GM19395 (cell line): ENCODE results near the gene ACER2.
"Not testable (repeated sequence)": the region's sequence is repeated elsewhere in the genome, so short reads cannot be mapped to it uniquely, and the experiment has no call there.

Experiments used
- ATAC-seq: cut with Tn5 transposase; IDR thresholded peaks from one replicate; pipeline ENCODE4 v1.9.1; 2021; ENCODE audit warnings: mild to moderate bottlenecking, moderate library complexity; ENCODE audit not compliant: unreplicated experiment

The ACER2 gene

DNA sequence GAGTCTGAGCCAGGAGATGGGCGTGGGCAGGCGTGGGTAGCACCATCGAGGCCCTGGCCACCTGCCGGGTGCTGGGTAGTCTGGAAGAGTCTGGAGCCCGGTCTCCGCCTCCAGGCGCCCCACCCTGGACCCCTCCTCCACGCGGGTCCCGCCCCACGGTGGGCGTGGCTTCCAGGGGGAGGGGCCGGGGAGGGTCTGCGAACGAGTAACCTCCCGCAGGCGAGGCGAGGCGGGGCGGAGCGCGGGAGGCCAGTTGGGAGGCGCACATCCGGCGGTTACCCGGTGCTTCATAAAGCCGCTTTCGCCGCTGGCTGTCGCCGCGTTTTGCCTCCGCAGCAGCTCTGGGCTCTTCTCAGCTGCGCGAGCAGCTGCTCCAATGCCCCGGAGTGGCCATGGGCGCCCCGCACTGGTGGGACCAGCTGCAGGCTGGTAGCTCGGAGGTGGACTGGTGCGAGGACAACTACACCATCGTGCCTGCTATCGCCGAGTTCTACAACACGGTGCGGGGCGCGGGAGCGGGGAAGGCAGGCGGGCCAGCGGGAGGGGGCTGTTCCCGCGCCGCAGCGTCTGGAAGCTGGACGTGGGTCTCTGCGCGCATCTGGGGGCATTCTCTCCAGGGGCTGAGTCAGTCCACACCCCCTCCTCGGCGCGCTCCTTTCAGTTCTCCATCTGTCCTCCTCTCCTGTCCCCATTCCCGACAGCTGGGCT lies at the start of gene ACER2:
Gene ACER2, plus strand, starts transcription at position 317 of the 708 bp plus-strand sequence. Its CDS starts 76 bp downstream, at position 393.
- peak; percentile 91 for ATAC-seq

DNA sequence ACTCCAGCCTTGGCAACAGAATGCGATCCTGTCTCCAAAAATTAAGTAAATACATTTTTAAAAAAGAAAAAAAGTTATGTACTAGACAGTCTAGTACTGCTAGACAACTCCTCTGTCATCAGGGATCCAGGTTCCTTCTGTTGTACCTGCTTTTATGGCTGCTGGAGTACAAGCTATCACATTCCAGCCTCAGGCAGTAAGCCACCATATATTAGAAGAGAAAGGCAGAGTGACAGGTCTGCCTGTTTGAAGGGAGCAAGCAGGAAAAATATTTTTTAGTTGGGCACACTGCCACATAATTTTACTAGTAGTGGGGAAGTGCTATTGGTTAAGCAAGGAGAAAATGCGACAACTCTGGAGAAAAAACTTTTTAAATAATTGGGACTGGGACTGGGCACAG lies 39.7 kb upstream of the ACER2 start:
- no peak for ATAC-seq

DNA sequence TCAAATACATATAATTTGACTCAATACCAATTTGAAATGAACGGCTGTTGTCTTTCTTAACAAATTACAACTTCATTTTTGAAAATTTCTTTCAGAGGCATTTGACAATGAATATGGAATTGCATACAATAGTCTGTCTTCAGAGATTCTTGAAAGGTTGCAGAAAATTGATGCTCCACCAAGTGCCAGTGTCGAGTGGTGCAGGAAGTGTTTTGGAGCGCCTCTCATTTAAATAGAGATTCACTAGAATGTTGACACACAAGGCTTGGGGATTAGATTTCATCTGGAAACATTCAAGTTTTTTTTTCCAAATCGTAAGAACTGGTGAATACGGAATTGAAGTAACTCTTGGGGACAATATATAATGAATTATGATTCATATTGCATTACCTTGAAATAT lies 36.9 kb upstream of the ACER2 start:
- no peak for ATAC-seq

DNA sequence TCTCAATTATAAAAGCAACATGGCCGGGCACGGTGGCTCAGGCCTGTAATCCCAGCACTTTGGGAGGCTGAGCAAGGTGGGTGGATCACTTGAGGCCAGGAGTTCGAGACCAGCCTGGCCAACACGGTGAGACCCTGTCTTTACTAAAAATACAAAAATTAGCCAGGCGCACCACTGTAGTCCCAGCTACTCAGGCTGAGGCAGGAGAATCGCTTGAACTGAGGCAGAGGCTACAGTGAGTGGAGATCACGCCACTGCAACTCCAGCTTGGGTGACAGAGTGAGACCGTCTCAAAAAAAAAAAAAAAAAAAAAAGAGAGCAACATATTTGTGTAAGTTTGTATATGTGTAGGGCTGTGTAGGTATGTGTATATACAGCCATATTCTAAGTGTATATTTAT lies 36.2 kb upstream of the ACER2 start:
- no peak for ATAC-seq

DNA sequence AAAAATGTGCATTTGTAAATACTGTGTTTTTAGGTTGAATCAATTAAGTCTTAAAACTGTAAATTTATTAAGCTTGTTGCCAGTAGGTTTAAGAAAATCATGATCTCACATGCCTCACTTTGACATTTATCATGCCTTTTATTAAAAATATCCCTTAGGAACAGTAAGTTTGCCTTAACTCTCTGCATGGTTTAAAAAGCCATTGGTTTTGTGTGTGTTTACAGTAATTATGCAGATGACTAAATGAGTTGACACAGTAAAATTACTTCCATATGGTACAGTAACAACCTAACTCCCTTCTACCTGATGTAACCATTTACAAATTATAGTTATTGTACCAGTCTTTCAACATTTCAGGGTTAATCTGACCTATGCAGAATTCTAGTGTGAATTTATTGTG lies 35.3 kb upstream of the ACER2 start:
- no peak for ATAC-seq

DNA sequence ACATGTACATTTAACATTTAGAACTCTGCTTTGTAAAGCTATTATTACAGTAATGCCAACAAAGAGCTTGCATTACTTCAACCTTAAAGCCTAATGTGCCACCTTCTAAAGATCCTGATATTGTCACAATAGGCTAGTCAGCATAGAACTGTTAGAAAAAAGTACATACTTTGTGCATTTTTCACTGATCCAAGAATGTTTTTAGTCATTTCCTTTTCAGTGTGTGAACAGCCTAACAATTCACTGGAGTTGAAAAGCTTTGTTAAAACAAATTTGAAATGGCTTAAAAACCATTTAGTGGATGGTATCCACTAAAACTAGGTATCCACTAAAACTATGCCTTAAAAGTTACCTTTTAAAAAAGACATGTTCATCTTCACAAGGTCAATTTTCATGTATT lies 33.3 kb upstream of the ACER2 start:
- no peak for ATAC-seq

DNA sequence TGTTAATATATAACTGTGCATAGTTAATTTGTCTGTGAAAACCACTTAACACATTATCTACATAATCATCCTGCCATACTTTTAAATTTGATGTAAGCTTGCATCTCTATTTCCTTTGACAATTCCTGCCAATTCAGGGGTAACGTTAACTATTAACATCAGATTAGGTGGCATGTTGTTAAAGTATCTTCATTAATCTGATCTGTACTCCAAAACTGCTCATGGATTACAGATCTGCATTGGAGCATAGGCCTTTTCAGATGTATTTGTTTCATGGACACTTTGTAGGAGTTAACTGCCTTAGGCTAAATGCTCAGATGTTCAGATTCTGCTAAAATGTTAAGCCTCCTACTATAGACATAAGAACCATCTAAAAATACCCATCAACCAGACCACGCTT lies 31.9 kb upstream of the ACER2 start:
- ATAC-seq: no peak

DNA sequence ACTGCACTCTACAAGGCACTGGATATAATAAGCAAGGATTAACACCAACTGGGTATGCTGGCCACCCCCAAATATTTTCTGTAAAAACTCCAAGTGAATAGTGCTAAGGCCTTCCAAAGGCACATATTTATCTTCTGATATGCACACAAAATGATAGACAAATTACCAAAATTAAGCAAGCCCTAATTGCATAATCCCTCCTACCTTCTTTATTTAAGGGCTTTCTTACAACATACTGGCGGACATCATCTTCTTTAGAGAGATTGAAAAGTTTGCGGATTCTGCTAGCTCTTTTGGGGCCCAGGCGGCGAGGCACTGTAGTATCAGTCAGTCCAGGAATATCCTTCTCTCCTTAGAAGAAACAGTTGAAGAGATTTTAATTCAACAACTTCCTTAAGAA lies 30.6 kb upstream of the ACER2 start:
- no peak for ATAC-seq

DNA sequence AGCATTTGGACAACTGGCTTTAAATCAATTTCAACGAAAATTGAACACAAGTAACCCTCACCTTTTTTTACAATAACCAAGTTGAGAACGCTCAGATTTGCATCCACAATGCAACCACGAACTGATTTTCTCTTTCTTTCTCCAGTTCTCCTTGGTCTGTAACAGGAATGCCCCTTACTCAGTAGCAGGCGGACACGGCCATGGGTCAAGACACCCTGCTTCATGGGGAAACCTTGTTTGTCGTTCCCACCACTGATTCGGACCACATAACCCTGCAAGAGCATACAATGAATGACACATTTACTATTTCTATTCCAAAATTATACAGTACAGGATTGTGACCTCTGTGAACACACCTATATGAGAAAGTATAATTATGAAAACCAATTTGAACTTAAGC lies 30.2 kb upstream of the ACER2 start:
- ATAC-seq: no peak

DNA sequence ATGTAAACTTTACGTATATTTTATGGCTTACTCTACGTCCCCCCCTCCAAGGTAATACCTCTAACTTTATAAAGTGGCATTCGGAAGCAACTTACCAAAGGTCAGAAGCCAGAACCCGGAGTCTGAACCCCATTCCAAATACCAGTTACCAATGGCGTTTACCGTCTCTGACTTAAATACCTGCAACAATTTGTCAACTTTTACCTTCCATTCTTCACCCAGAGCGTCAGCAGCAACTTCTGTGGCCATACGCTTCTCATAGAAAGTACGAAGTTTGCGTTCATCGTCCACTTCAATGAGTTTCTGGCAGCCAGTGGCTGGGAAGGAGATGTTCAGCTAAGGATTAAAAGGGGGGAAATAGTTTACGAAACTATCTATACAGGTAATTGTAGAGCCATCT lies 29.5 kb upstream of the ACER2 start:
- ATAC-seq: no peak

DNA sequence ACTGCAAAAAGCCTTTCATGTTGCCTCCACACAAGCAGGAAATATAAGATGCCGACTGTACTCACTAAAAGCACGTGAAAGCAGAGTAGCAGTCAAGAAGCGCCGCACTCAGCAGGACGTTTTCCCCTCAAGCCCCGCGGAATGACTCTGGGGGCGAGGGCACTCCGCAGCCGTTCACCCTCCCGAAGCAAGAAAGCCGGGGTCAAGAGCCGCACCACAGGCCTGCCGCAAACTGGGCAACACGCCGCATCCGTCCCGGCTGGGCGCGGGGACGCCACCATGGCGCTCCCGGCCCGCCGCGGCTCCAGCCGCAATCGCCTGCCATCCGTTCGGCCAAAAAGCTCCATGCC lies 29.1 kb upstream of the ACER2 start:
- peak; percentile 46 for ATAC-seq

DNA sequence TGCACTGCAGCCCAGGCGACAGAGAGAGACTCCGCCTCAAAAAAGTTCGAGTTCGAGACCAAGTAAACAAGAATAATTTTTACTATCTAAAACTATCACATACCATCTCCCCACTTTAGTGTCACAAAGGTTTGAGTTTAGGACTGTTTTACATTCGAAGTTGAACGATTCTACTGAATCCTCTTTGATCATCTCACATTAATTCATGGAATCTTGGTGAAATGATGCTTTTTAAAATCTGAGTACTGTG lies 28.1 kb upstream of the ACER2 start:
- no peak for ATAC-seq

DNA sequence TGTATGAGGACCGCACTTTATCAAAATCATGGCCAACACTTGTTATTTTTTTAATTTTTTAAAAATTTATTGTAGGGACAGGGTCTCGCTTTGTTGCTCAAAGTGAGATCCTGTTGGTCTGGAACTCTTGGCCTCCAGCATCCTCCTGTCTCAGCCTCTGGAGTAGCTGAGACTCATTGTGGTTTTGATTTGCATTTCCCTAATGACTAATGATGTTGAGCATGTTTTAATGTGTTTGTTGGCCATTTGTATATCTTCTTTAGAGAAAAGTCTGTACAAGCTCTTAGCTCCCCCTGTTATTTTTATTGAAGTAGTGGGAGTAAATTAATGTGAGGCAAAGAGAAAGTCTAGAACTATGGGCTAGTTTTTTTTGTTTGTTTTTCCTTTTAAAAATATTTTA lies 27.2 kb upstream of the ACER2 start:
- no peak for ATAC-seq

DNA sequence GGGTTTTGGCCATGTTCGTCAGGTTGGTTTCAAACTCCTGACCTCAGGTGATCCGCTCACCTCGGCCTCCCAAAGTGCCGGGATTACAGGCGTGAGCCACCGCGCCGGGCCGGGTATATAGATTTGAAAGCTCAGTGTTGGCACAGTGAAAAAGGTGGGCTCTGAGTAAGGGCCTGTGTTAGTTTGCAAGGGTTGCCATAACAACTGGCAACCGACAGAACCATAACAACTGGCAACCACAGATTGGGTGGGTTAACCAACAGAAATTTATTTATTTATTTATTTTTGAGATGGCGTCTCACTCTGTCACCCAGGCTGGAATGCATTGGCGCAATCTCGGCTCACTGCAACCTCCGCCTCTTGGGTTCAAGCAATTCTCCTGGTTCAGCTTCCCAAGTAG lies 23.6 kb upstream of the ACER2 start:
- ATAC-seq: not testable (repeated sequence)

DNA sequence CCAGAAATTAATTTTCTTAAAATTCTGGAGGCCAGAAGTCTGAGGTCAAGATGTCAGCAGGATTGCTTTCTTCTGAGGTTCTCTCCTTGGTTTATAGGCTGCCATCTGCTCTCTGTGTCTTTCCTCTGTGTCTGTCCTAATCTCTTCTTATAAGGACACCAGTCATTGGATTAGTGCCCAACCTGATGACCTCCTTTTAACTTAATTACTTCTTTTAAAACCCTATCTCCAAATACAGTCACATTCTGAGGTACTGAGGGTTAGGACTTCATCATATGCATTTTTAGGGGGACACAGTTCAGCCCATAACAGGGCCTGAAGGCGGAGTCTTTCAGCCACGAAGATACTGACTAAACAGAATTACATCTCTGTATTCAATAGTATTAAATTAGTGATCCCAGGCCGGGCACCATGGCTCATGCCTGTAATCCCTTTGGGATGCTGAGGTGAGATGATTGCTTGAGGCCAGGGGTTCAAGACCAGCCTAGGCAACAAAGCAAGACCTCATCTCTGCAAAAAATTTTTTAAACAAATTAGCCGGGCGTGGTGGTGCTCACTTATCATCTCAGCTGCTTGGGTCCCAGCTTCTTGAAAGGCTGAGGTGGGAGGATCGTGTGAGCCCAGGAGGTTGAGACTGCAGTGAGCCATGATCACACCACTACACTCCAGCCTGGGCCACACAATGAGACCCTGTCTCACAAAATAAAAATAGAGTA lies 22.9 kb upstream of the ACER2 start:
- no peak for ATAC-seq

DNA sequence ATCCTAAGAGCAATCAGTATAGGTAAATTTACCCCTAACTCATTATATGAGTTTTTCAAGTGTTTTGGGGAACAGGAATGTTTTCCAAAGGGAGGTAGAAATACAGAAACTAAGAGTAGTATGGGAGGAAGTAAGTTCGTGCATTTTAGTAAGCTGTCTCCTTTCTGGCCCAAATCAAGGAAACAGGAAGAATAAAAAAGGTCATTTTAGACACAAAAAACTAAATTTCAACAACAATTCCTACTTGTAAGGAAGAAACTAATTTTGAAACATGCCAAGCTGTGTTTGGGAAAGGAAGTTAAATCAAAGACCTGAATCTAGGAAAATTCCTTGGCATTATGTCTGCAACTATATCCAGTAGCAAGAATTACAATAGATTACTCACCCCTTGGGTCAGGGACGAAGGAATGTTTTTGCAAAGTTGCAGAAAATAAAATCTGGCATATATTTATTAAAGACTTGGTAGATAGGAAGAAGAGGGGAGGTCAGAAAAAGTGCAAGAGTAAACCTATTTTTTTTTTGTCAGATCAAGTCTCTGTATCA lies 22.2 kb upstream of the ACER2 start:
- ATAC-seq: no peak

DNA sequence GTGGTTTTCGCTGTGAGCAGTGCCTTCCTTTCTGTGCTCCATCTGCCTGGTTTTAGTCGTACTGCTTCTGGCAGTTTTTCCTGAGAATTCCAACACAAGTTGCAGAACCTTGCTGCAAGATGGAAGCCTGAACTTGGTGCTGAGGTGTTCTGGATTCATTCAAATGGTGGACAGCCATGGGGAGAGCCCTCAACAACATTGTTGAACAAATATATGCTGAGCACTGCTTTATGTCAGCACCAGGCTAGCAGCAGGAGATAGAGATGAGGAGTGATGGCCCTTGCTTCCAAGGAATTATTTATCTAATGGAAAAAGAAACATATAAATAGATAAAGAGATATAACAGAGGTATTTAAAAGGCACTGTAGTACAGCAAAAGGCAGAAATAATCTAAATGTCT lies 21.5 kb upstream of the ACER2 start:
- ATAC-seq: no peak

DNA sequence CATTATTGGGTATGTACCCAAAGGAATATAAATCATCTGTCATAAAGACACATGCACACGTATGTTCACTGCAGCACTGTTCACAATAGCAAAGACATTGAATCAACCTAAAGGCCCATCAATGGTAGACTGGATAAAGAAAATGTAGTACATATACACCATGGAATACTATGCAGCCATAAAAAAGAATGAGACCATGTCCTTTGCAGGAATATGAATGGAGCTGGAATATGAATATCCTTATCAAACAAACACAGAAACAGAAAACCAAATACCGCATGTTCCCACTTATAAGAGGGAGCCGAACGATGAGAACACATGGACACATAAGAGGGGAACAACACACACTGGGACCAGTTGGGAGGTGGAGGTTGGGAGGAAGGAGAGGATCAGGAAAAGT lies 19.3 kb upstream of the ACER2 start:
- not testable (repeated sequence) for ATAC-seq

DNA sequence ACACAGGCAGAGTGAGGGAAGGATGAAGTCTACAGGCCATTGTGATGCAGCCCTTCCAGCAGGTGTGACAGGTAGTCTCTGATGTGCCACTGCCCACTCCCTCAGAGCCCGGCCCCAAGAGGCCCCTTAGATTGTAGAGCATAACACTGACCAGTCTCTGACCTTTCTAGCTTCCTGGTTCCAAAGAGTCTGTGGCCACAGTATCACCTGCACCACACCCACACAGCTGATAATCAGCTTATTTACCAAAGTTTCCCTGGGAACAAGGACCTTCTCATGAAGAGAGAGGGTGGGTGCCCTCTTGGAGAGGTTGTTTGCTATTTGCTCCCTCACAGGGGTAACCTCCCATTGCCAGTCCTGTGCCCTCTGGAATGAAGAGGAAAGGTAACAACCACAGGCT lies 11.0 kb upstream of the ACER2 start:
- ATAC-seq: no peak

DNA sequence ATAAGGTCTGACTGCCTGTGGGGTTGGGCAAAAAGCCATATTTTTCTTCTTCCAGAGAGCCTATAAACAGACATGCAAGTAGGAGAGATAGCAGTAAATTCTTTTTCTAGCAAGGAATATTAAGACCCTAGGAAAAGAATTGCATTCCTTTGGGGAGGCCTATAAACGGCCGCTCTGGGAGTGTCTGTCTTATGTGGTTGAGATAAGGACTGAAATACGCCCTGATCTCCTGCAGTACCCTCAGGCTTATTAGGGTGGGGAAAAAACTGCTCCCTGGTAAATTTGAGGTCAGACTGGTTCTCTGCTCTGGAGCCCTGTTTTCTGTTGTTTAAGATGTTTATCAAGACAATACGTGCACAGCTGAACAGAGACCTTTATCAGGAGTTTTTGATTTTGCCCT lies 5.6 kb upstream of the ACER2 start:
- not testable (repeated sequence) for ATAC-seq

DNA sequence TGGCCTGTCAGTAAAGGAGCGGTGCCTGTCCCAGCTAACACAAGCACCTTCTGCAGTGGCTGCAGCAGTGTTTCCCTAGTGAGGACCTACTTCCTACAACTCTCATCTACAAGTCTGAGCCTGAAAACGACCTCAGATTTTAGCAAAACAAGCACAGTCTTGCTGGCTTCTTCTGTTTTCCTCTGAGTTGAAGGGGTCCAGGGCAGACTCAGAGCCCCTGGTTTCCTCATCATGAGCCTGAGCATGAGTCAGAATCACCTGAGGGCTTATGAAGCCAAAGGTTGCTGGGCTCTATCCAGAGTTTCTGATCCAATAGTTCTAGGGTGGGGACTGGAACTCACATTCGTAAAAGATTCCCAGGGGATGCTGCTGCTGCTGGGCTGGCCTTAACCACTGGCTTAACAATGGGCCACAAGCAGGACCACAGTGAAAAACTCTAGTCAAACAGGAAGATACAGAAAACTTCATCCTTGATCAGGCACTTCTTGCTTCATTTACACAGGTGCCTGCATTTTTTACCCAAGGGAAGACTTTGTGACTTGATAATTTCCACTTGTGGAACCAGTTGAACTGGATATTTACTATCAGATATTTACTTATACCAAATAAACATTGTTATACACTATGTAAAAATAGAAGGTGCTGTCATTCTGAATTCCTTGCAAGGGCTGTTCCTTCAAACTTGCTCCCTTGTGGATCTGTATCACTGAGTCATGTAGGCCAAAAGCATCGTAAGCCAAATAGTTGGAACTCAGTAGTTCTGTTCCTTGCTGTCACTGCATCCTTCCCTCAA lies 4.3 kb upstream of the ACER2 start:
- ATAC-seq: no peak

DNA sequence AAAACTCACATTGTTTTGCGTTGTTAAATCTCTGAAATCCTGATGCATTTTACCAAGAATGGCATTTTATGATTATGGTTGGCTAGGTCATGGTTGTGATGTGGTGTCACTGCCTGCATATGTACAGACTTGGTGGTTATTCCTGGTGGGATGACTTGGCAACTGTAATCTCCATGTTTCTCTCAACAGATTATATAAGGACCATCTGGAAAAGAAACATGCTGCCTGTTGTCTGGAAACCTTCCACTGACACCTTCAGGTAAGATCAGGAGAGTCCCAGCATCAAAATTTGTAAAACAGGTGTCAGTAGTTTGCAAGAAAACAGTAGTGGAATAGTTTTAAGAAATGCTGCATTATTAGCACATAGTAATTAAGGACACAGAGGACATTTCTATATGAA lies 3.0 kb upstream of the ACER2 start:
- ATAC-seq: no peak
